AG04450 (cell line): ENCODE results near the gene ATP10D. TPM values are rescaled to one million over a fixed set of nuclear protein-coding genes. Genes with fewer than 3 reads are reported as not detected.

Experiments
- CTCF ChIA-PET: fragments of 300-600, 350-600 bp; formaldehyde crosslinking; extraction: SDS; loops from one replicate; lab custom pipeline; 2022; ENCODE audit warnings: antibody characterized with exemption, inconsistent platforms; lab: Charles Lee
- POLR2A ChIA-PET: fragments of 350-600 bp; formaldehyde crosslinking; extraction: SDS; loops from one replicate; lab custom pipeline; 2021; ENCODE audit warnings: antibody characterized with exemption, inconsistent platforms; lab: Yijun Ruan, JAX
- DNase-seq: peaks from one replicate; pipeline ENCODE4 v3.0.0-alpha.2; 2011; ENCODE audit warnings: low read depth, low spot score
- H3K27ac ChIP-seq: one replicate; pipeline ENCODE4 v1.5.1; 2012; ENCODE audit warnings: low read depth, low read length, control low read depth
- H3K27me3 ChIP-seq: one replicate; pipeline ENCODE4 v1.6.0; 2012; ENCODE audit warnings: low read length; ENCODE audit not compliant: control insufficient read depth, insufficient read depth
- H3K4me3 ChIP-seq: 2 replicates; pipeline ENCODE4 v1.5.1; 2011; ENCODE audit warnings: mild to moderate bottlenecking, low read depth, low read length, control low read depth
- H3K9me3 ChIP-seq: 2 replicates; pipeline ENCODE4 v1.5.1; 2012; ENCODE audit warnings: low read length; ENCODE audit not compliant: control insufficient read depth, insufficient read depth
- CTCF ChIP-seq: IDR thresholded peaks from 2 replicates; pipeline ENCODE4 v1.5.1; 2011; ENCODE audit warnings: low read depth, low read length, control low read depth, inconsistent platforms
- polyA plus RNA-seq: library from polyadenylated mRNA; depleted of rRNA; stranded (reverse); fragments of >200 nt; gene quantifications from 2 replicates; pipeline ENCODE4 v1.2.3, GENCODE V29; 2011

Gene ATP10D
- polyA plus RNA-seq, 1 experiment = 48.2 TPM

GRCh38 chr4:47463235-47463956 lies 21.7 kb upstream of the ATP10D start, which contains the start of gene COMMD8:
TSS of gene COMMD8 (minus strand) at chr4:47463702. CDS start at chr4:47463651, 51 bp downstream.
- CTCF ChIA-PET = interaction anchor here (0.6 to 1.4 kb wide), 8 partner anchors 10 to 107 kb away, joined by 3 to 7 read pairs (median 4); no protein-coding TSS in a partner anchor
- Histone ChIP-seq H3K4me3 (peak within 1 kb of the TSS; percentile 81), H3K9me3 (no peaks in the 10 kb centered on the region), H3K27me3 (no peaks in the 10 kb centered on the region), H3K27ac (no peak within 1 kb of the TSS)
- DNase-seq = peak; percentile 90
- TF ChIP-seq CTCF = peak; percentile 32; the same call in 1 of the 2 replicates
- POLR2A ChIA-PET = interaction anchor here (0.6 to 1.3 kb wide), 5 partner anchors 12 to 907 kb away, joined by 3 to 12 read pairs (median 4); partner anchors contain the start of genes ATP10D and NFXL1

DNA sequence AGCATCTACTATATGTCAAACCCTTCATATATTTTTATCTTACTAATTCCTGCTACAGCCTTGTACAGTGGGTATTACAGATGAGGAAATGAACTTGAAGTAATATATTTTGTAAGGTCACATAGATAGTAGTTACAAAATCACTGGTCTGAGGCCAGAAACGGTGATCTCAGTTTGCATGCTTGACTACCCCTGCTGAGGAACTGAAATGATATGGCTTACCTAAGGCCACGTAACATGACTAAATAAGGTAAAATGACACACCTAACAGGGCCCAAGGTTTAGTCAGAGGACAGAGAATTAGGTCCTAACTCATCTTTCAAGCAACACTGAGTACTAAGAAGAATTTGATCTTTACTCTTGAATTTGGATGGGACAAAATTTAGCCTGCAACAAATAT lies 20.1 kb upstream of the ATP10D start:
- Histone ChIP-seq H3K27me3 (no peaks in the 10 kb centered on the region), H3K9me3 (no peaks in the 10 kb centered on the region), H3K4me3 (no peak overlapping the region), H3K27ac (no peak overlapping the region)
- no peak for TF ChIP-seq CTCF
- ChIA-PET POLR2A (no interaction called here), CTCF (interaction anchor here (0.9 kb wide), 1 partner anchor 99 kb away, joined by 3 read pairs; no protein-coding TSS in a partner anchor)
- DNase-seq = no peak

GRCh38 chr4:47466056-47466785 lies 18.9 kb upstream of the ATP10D start:
- Histone ChIP-seq H3K27me3 (no peaks in the 10 kb centered on the region), H3K27ac (no peak overlapping the region), H3K4me3 (no peak overlapping the region), H3K9me3 (no peaks in the 10 kb centered on the region)
- ChIA-PET CTCF (interaction anchor here (0.6 kb wide), 2 partner anchors 19 to 379 kb away, joined by 3 read pairs; no protein-coding TSS in a partner anchor), POLR2A (no interaction called here)
- no peak for DNase-seq
- no peak for TF ChIP-seq CTCF

- ChIA-PET POLR2A (no interaction called here), CTCF (interaction anchor here (1.0 kb wide), 1 partner anchor 15 kb away, joined by 3 read pairs; no protein-coding TSS in a partner anchor)
- no peaks in the 10 kb centered on the region for H3K27me3 ChIP-seq
- DNase-seq = no peak
- no peak for TF ChIP-seq CTCF
- H3K4me3 ChIP-seq = no peak overlapping the region
- no peaks in the 10 kb centered on the region for H3K9me3 ChIP-seq
- no peak overlapping the region for H3K27ac ChIP-seq
Measured at GRCh38 chr4:47468706-47469365, 16.2 kb upstream of the ATP10D start.
